SH-SY5Y (cell line): ENCODE data around the gene NFKBIE.

ENCODE experiments used
- GATA2 ChIP-seq: IDR thresholded peaks from 2 replicates; pipeline ENCODE4 v1.6.1; 2011; ENCODE audit warnings: mild to moderate bottlenecking, low read depth, low read length
- GATA3 ChIP-seq: IDR thresholded peaks from 2 replicates; pipeline ENCODE4 v1.6.1; 2011; ENCODE audit warnings: low read depth, mild to moderate bottlenecking, low read length, moderate library complexity

- TF ChIP-seq GATA3 (no peak), GATA2 (no peak)
Measured at GRCh38 chr6:44305200-44305725, 39.9 kb upstream of the NFKBIE start.
